HG03565 (cell line): Measurements from ENCODE around the gene SIX3.

Source experiments
- ATAC-seq: cut with Tn5 transposase; IDR thresholded peaks from one replicate; pipeline ENCODE4 v1.9.1; 2021; ENCODE audit warnings: mild to moderate bottlenecking, moderate library complexity; ENCODE audit not compliant: unreplicated experiment

SIX3 gene

GRCh38 chr2:44954889-44955592 lies 13.5 kb downstream of the SIX3 start:
- ATAC-seq = no peak

GRCh38 chr2:44955593-44956392 lies 14.3 kb downstream of the SIX3 start:
- ATAC-seq = no peak

- ATAC-seq = no peak
Measured at GRCh38 chr2:44956843-44957242, 15.3 kb downstream of the SIX3 start.

- ATAC-seq = no peak
Measured at GRCh38 chr2:44957656-44958327, 16.3 kb downstream of the SIX3 start.

GRCh38 chr2:44959855-44960254 lies 18.4 kb downstream of the SIX3 start:
- ATAC-seq = no peak

GRCh38 chr2:44960871-44961270 lies 19.4 kb downstream of the SIX3 start:
- ATAC-seq = no peak

- no peak for ATAC-seq
Measured at GRCh38 chr2:44962176-44962695, 20.7 kb downstream of the SIX3 start.

- ATAC-seq = no peak
Measured at GRCh38 chr2:44964752-44965236, 23.3 kb downstream of the SIX3 start.

GRCh38 chr2:44965684-44966083 lies 24.2 kb downstream of the SIX3 start:
- ATAC-seq = no peak

GRCh38 chr2:44967056-44967455 lies 25.6 kb downstream of the SIX3 start:
- no peak for ATAC-seq

- ATAC-seq = no peak
Measured at GRCh38 chr2:44967727-44968432, 26.4 kb downstream of the SIX3 start.

GRCh38 chr2:44969936-44970335 lies 28.4 kb downstream of the SIX3 start:
- ATAC-seq = no peak

- ATAC-seq = no peak
Measured at GRCh38 chr2:44970846-44971450, 29.4 kb downstream of the SIX3 start.

GRCh38 chr2:44972771-44973535 lies 31.5 kb downstream of the SIX3 start:
- ATAC-seq = no peak

- ATAC-seq = no peak
Measured at GRCh38 chr2:44974064-44974715, 32.7 kb downstream of the SIX3 start.

GRCh38 chr2:44975571-44976450 lies 34.3 kb downstream of the SIX3 start:
- no peak for ATAC-seq

- no peak for ATAC-seq
Measured at GRCh38 chr2:44979581-44979980, 38.1 kb downstream of the SIX3 start.
